ENCODE results near the gene TSPAN11.
"Not testable (repeated sequence)": the region's sequence is repeated elsewhere in the genome, so short reads cannot be mapped to it uniquely, and the experiment has no call there.

TSPAN11 gene

GRCh38 chr12:30884799-30885198 is 41.7 kb upstream of the TSPAN11 start:
- TF ChIP-seq CTCF (IDR thresholded peaks at IDR 0.05; ENCODE audit: low read depth, low read length) = no peak
- no peak overlapping the region for H3K4me3 ChIP-seq (replicated peaks in 1 of 2; ENCODE audit: low read depth in 2 of 2, low read length in 2 of 2)
- no peak for DNase-seq (ENCODE audit: low read depth in 2 of 2)

DNA sequence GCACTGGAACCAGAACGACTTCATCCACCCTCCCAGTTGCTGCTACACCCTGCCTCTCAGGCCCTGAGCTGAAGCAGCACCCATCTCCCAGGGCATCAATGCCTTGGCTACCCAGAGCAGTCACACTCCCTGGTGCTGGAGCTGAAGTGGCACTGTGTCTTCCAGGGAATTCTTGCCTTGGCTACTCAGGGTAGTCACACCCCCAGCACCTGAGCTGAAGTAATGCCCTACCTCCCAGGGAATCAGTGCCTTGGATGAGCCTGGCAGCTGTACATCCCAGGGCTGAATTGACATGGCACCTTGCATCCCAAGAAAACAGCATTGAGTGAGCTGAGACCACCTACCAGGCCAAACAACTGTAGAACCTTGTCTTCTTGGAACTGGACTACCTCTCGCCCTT is 41.2 kb upstream of the TSPAN11 start:
- DNase-seq (ENCODE audit: low read depth in 2 of 2) = no peak
- no peak overlapping the region for H3K4me3 ChIP-seq (replicated peaks in 1 of 2; ENCODE audit: low read depth in 2 of 2, low read length in 2 of 2)
- TF ChIP-seq CTCF (IDR thresholded peaks at IDR 0.05; ENCODE audit: low read depth, low read length) = no peak

GRCh38 chr12:30887226-30887625 is 39.3 kb upstream of the TSPAN11 start:
- DNase-seq (ENCODE audit: low read depth in 2 of 2) = no peak
- no peak overlapping the region for H3K4me3 ChIP-seq (replicated peaks in 1 of 2; ENCODE audit: low read depth in 2 of 2, low read length in 2 of 2)
- TF ChIP-seq CTCF (IDR thresholded peaks at IDR 0.05; ENCODE audit: low read depth, low read length) = no peak

DNA sequence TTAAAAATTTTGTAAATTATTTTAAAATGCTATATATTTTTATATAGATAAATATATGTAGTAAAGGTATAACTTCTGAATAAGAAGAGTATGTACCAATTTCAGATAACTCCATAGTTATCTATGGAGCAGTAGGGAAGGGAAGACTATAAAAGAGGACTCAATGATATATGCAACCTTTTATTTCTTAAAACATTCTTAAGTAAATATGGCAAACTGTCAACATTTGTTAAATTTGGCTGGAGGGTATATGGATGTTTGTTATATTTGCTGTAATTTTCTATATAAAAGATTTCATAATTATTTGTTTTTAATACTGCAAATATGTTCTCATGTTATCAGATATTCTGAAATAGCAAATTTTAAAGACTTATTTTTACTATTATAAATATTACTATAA is 38.3 kb upstream of the TSPAN11 start:
- no peak for TF ChIP-seq CTCF (IDR thresholded peaks at IDR 0.05; ENCODE audit: low read depth, low read length)
- H3K4me3 ChIP-seq (replicated peaks in 1 of 2; ENCODE audit: low read depth in 2 of 2, low read length in 2 of 2) = no peak overlapping the region
- DNase-seq (ENCODE audit: low read depth in 2 of 2) = no peak

DNA sequence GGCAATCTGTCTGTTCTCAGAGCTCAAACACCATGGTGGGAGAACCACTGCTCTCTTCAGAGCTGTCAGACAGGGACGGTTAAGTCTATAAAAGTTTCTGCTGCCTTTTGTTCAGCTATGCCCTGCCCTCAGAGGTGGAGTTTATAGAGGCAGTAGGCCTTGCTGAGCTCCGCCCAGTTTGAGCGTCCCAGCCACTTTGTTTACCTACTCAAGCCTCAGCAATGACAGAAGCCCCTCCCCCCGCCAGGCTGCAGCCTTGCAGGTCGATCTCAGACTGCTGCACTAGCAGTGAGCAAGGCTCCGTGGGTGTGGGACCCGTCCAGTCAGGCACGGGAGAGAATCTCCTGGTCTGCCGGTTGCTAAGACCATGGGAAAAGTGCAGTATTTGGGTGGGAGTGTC is 32.0 kb upstream of the TSPAN11 start:
- DNase-seq (ENCODE audit: low read depth in 2 of 2); H3K4me3 ChIP-seq (replicated peaks in 1 of 2; ENCODE audit: low read depth in 2 of 2, low read length in 2 of 2): not testable (repeated sequence)

- peak; percentile 20 to 28 for DNase-seq (ENCODE audit: low read depth in 2 of 2)
- TF ChIP-seq CTCF (IDR thresholded peaks at IDR 0.05; ENCODE audit: low read depth, low read length) = no peak
- no peak overlapping the region for H3K4me3 ChIP-seq (replicated peaks in 1 of 2; ENCODE audit: low read depth in 2 of 2, low read length in 2 of 2)
These were observed 30.1 kb upstream of the TSPAN11 start for GRCh38 chr12:30896461-30896860.

- no peak for DNase-seq (ENCODE audit: low read depth in 2 of 2)
- TF ChIP-seq CTCF (IDR thresholded peaks at IDR 0.05; ENCODE audit: low read depth, low read length) = no peak
These were observed 27.7 kb upstream of the TSPAN11 start for GRCh38 chr12:30898846-30899245.

More at GRCh38 chr12:30898846-30899245, 27.7 kb upstream of the TSPAN11 start:
- no peak overlapping the region for H3K4me3 ChIP-seq (replicated peaks in 1 of 2; ENCODE audit: low read depth in 2 of 2, low read length in 2 of 2)

All from cardiac fibroblast (primary cell).